ENCODE data around the gene ASCC1.
"Not testable (repeated sequence)": the region's sequence is repeated elsewhere in the genome, so short reads cannot be mapped to it uniquely, and the experiment has no call there.

Gene ASCC1

DNA sequence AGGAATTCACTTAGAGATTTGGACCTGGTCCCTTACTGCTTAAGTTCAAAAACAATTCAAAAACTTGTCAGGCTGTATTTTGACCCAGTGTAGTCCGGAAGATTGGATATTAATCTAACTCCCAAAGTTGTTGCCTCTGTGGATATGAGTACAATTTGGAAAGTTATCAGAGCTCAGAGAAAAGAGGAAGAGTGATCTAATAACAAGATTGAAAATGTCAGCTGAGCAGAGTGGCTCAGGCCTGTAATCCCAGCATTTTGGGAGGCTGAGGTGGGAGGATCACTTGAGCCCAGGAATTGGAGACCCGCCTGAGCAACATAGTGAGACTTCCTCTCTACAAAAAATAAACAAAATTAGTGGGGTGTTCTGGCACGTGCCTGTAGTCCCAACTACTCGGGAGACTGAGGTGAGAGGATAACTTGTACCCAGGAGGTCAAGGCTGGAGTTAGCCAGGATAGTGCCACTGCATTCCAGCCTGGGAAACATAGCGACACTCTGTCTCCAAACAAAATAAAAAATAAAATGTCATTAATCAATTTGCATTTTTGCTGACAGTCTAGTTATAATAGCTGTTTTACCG is 3.2 kb upstream of the ASCC1 start:
- no peak for DNase-seq

DNA sequence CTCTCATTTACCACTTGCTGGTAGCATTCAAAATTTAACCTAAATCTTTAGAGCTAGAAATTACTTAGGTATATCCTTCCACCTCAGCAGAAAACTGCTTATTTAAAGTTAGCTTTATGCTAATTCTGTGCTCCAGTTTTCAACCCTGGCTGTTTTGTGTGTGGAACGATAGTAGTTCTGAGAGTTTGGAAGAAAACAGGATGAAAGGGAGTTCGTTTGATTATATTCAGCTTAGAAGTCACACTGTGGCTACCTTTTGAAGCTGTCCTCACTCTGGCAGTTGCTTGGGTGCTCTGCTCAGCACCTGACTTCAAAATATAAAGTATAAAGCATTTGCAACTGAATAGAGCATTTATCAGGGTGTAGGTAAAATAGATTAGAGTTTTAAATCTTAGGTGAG is 2.6 kb upstream of the ASCC1 start:
- no peak for DNase-seq

DNA sequence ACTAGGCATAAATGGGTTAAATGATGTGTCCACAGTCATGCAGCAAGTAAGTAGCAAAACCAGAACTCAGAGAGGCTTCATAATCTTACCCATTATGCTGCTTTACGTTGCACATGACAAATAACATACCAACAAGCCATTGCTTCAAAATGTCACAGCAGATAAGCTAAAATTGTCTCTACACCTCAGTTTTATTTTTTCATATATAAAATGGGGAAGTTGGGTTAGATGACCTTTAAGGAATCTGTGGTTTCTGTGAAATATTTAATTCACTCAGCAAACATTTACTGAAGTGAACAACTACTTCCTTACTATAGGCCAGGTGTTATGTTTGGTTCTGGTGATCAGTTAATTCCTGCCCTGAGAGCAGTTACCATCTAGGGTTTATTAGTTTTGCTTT is 2.2 kb upstream of the ASCC1 start:
- no peak for DNase-seq

DNA sequence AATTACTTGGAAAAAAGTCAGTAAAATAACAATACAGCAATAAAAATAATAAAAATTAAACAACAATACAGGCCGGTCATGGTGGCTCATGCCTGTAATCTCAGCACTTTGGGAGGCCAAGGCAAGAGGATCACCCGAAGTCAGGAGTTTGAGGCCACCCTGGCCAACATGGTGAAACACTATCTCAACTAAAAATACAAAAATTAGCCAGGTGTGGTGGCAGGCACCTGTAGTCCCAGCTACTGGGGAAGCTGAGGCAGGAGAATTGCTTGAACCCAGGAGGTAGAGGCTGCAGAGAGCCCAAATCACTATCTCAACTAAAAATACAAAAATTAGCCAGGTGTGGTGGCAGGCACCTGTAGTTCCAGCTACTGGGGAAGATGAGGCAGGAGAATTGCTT is 4.2 kb downstream of the ASCC1 start:
- not testable (repeated sequence) for DNase-seq

DNA sequence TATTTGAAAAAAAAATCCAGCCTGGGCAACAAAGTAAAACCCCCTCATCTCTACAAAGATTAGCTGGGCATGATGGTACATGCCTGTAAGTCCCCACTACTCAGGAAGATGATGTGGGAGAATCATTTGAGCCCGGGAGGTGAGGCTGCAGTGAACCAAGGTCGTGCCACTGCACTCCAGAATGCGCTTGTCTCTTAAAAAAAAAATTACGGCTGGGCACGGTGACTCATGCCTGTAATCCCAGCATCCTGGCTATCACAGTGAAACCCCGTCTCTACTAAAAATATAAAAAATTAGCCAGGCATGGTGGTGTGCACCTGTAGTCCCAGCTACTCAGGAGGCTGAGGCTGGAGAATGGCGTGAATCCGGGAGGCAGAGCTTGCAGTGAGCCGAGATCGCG is 4.7 kb downstream of the ASCC1 start:
- DNase-seq = not testable (repeated sequence)

DNA sequence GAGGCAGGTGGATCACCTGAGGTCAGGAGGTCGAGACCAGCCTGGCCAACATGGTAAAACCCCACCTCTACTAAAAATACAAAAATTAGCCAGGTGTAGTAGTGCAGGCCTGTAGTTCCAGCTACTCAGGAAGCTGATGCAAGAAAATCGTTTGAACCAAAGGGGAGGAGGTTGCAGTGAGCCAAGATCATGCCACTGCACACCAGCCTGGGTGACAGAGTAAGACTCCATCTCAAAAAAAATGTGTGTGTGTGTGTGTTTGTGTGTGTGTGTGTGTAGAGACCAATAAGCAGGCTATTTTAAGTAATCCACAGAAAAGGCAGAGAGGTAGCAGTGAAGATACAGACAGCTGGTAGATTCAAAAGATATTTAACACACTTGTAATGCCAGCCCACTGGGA is 7.5 kb downstream of the ASCC1 start:
- DNase-seq = not testable (repeated sequence)

DNA sequence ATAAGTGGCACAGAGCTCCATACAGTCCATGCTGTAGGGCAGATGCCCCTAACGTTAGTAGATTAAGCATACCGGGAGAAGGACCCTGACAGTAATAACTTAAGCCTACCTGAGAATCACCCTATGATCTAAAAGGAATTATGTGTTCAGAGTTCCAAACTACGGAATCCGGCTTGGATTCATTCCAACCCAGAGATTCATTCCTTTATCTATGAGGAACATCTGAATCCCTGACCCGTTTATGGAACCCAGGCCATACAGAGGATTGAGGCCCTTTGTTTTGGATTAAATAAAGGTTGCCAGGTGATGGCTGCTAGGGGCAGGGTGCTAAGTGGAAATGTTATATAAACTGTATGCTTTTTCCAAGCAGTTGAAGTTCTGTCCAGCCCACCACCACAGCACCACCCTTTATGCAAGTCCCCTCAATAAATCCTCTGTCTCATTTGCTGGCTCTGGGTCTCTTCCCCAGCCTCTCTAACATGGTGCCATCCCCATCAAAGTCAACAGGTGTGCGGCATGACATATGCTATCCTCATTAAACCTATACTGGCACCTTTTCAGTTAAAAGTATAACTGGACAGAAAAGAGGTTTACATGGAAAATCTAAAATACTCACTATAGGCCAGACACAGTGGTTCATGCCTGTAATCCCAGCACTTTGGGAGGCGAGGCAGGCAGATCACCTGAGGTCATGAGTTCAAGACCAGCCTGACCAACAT is 9.4 kb downstream of the ASCC1 start:
- no peak for DNase-seq

DNA sequence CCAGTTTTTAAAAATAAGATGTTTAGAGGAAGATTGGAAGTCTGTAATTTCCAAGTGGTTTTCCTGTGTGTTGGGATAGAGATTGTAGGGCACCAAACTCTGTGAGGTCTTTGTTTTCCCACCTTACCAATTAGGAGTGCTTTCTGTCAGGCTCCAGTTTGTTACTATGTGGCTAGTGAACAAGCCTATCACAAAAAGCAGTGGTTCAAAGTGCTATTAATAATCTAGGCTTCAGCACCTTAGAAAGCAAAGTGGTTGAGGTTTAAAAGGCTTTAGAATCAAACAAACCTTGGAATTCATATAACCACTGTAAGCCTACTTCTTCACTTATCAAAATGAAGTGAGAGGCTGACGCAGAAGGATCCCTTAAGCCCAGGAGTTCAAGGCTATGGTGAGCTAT is 11.4 kb downstream of the ASCC1 start:
- no peak for DNase-seq

DNA sequence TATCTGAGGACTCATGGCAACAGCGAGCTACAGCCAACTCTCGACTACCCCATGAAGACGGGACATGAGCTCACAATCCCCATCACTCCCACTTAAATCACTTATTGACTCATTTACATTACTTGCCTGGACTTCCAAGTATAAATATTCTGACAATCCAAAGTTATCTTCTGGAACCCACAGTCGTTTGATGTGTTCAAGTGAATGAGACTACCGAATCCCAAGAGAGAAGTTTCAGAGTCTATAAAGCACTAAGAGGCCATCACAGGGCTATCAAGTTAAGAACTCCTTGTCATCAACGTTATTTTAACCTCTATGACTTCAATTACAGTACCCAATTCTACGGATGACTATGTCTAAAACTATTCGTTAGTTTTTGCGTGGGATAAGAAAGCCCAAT is 11.8 kb downstream of the ASCC1 start:
- DNase-seq = no peak

DNA sequence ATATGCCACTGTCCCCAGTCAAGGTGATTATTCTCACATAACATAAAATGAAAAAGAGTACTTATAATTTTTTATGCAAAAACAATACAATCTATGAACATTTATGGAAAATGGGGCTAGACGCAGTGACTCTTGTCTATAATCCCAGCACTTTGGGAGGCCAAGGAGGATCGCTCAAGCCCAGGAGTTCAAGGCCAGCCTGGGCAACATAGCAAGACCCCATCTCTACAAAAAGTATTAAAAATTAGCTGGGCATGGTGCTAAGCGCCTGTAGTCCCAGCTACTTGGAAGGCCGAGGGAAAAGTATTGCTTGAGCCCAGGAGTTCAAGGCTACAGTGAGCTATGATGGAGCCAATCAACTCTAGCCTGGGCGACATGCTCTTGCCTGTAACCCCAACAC is 14.8 kb downstream of the ASCC1 start:
- DNase-seq = no peak

DNA sequence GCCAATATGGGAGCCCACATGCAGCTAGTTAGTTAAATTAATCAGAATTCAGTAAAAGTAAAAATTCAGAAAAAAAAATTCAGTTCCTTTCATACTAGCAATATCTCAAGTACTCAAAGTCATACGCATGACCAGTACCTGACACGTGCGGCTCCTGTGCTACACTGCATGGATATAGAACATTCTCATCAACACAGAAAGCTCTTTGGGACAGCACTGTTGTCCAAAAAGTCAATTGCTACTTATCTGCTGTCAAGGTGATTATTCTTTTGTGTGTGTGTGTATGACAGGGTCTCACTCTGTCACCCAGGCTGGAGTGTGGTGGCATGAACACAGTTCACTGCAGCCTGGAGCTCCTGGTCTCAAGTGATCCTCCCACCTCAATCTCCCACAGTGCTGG is 15.2 kb downstream of the ASCC1 start:
- DNase-seq = no peak

DNA sequence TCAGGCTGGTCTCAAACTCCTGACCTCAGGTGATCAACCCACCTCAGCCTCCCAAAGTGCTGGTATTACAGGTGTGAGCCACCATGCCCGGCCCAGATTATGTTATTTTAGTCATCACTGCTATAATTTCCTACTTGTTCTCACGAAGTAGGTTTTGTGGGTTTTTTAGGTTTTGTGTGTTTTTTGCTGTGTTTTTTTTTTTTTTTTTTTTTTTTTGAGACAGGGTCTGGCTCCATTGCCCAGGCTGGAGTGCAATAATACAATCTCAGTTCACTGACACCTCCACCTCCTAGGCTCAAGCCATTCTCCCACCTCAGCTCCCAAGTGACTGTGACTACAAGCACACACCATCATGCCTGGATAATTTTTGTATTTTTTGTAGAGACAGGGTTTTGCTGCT is 21.1 kb downstream of the ASCC1 start:
- no peak for DNase-seq

DNA sequence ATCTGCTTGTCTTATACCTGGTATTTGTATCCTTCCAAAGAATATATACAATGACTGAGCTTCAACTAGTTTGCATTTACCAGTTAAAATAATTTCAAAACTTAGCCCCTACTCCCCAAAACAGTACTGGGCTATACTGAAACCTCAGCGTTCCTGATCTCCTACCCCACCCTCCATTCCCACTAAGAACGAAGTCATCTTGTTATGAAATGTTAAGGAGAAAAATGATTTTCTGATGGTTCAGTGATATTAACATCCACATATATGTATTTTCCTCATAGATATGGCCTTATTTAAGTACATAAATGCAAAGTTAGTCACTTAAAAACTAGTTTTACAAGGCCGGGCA is 29.1 kb downstream of the ASCC1 start:
- no peak for DNase-seq

DNA sequence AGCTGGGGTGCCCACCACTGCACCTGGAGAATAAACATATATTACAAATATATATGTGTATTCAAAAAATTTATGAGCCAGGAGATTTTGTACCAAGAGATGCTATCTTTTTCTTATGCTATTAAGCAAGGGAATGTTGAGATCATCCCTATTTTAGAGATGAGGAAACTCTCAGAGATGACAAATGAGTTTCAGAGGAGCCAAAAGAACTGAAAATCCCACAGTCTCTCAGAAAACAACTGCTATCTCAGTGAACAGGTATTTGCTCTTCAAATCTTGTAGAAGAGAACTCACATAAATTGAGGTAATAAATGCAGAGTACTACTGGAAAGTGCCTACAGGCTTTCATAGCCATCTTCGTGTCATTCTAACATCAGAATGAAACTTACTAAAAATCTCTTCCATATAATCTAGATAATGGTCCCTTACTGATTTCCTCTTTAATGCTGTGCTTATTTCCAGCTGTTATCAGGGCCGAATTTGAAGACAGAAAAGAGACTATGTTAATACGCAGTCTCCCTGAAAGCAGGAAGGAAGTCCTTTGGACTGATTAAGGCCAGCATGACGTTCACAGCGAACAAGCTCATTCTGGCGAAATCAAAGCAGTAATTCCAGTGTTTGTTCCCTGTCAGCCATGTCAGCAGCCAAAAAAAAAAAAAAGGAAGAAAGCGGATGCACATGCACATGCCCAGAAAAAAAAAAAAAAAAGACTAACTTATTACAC is 29.7 kb downstream of the ASCC1 start:
- no peak for DNase-seq

DNA sequence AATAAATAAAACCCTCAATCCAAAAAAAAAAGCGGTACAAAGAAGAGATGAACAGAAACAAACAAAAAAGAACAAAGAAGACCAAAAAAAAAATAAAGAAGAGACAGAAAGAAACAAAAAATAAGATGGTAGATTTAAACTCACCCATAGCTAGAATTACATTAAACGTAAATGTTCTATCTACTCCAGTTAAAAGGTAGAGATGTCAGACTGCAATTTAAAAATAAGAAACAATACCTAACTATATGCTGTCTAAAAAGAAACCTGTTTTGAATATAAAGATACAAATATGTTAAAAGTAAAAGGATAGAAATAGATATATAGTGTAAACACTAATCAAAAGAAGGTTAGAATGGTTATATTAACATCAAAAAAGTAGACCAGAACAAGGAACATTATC is 31.9 kb downstream of the ASCC1 start:
- no peak for DNase-seq

DNA sequence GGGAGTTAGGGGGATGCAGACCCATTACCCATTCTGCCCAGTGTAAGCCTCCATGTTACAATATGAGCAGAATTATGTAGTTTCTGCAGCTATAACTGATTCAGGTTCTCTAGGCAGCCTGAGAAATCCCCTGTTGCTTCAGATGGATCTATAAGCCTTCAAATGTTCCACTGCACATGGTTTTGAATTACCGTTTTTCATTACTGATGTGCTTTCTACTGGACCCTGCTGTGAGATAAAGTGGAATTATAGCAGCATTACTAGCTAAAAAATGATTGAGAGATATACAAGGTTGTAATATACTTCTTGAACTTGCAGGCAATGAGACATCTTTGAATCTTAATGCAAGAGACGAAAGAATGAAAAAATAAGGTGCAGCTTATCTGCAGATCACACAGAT is 38.6 kb downstream of the ASCC1 start:
- no peak for DNase-seq

DNA sequence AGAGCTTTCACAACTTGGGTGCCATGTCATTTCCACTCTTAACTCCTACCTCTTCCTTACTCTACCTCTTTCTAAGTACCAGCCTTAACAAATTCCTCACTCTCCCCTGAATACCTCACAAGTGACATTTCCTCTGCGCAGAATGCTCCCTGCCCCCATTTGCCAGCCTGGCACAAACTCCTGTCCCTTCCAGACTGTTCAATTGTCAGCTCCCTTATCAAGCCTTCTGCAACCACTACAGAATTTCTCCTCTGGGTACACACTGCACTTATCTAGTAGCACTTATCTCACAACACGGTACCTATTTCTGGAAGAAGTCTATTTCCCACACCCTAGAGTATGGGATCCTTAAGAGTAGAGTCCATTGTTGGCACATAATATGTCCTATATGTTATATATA is 39.4 kb downstream of the ASCC1 start:
- no peak for DNase-seq

DNA sequence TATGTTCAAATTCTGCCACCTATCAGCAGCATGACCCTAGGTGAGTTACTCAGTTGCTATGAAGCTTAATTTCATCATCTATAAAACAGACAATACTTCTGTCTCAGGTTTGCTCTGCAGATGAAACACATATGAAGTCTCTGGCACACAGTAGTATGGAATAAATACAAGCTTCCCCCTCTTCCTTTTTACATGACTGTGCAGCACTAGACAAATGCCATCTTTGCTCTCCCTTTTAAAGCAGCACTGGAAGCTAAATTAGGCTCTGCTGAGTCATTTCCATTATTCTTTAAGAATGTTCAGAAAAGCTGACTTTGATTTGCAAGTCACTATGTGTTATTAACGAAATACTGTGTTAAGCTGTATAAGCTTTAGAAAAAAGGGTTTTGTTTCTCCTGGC is 40.9 kb downstream of the ASCC1 start:
- DNase-seq = no peak

DNA sequence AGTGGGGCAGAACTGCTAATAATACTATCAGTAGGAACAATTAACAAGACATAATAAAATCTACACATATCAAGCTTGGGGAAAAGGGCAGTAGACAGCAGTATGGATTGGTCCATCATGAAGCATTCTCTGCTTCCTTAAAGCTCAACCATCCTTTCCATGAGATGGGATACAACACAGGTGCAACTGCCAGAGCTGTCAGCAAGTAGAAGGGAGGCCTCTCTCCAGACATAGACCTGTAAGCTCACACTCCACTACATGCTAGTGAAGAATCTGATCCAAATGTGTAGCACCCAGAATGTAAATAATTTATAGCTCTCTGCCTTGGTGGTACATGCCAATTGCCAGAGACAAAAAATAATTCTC is 41.8 kb downstream of the ASCC1 start:
- no peak for DNase-seq

DNA sequence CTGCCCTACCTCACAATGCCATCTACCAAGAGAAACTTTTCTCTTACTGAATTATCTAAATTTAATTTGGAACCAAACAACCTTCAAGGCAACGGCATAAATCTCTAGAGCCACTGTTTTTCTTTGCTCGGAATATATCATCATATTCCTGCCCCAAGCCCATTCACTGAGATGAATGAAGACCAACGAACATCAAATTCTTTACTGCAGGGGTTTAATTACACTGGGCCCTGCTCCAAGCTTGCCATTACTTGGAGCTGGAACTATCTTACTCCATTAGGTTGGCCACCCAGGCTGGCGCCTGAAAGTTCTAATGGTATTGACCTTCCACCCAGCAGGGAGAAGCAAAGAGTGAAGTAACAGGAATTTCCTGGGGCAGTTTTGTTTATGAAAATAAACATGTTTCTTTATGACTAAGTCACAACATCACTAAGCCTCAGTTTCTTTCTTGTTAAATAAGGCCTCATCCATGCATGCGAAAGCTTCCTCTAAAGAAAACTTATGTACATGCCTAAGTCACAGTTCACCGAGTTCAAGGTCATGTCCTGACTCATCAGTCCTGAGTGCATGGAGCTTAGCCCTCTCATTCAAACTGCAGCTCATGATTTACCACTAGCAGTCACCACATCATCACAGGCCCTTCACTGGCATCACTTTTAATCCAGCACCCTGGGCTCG is 42.3 kb downstream of the ASCC1 start:
- DNase-seq = no peak

DNA sequence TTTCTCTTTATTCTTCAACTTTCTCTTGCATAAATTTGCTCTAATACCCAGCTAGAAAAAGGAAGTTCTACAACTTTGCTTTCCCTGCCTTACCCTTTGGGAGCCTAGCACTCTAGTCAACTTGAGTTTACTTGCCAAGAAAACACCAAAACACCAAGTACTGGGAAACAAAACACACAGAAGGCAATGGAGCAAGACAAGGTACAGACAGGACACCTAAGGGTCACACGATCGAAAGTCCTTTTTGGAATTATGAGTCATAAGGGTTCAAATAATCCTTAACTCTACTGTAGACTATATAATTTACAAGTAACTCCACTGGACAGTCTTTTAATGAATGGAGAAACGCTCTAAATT is 42.8 kb downstream of the ASCC1 start:
- DNase-seq = no peak

DNA sequence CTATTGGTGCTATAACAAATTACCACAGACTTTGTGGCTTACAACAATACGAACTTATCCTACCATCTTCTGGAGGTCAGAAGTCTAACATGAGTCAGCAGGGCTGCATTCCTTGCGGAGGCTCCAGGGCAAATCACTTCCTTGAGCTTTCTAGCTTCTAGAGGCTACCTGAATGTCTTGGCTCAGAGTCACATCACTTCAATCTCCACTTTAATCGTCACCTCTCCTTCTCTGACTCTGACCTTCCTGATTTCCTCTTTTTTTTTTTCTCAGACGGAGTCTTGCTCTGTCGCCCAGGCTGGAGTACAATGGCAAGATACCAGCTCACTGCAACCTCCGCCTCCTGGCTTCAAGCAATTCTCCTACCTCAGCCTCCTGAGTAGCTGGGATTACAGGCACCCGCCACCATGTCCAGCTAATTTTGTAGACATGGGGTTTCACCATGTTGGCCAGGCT is 44.9 kb downstream of the ASCC1 start:
- DNase-seq = no peak

DNA sequence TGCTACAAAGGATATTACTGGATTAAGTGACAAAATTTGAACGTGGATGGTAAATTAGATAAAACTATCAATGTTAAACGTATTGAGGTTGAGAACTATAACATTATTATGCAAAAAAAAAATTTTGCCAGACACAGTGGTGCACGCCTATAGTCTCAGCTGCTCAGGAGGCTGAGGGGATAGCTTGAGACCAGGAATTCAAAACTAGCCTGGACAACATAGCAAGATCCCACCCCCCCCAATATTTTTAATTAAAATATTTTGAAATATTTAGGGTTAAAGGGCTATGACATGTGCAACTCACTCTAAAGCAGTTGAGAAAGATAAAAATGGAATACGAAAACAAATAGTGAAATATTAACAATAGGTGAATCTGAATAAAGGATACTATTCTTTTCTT is 45.3 kb downstream of the ASCC1 start:
- DNase-seq = no peak

DNA sequence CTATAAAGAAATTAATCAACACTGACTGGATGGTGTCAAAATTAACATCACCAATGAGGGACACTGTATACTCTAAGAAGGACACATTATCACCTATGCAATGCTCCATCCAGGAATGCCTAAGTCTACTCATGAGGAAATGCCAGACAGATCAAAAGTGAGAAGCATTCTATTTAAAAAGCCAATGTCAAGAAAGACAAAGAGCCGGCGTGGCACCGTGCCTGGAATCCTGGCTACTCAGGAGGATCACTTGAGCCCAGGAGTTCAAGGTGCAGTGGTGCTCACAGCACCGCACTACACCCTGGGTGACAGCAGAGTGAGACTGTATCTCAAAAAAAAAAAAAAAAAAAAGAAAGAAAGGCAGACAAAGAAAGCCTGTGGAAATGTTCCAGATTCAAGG is 45.8 kb downstream of the ASCC1 start:
- DNase-seq = no peak

All from activated effector memory CD4-positive, alpha-beta T cell treated with anti-CD3 and anti-CD28 coated beads, Interleukin-2, amount 50 U/mL, for 16 hours (primary cell).